GM12878 (cell line): ENCODE measurements around the gene DENND4C. TPM values are rescaled to one million over a fixed set of nuclear protein-coding genes. Genes with fewer than 3 reads are reported as not detected.

Experiments used
- ATAC-seq: fragments of 200-7000 bp; cut with Tn5 transposase; 3 replicates; pipeline ENCODE4 v1.9.1; 2020; ENCODE audit warnings: mild to moderate bottlenecking, moderate library complexity
- BruUV-seq: library from RNA; stranded (reverse); fragments of 400-500 nt; replicated peaks from 2 replicates; lab custom pipeline; 2021; lab: Mats Ljungman, UMichigan
- CTCF ChIA-PET: fragments of 300-600 bp; sonication (Branson Sonifier 250); formaldehyde crosslinking; extraction: SDS; loops from one replicate; lab custom pipeline; 2021; ENCODE audit warnings: inconsistent platforms; lab: Yijun Ruan, JAX
- POLR2A ChIA-PET: fragments of 350-600 bp; formaldehyde crosslinking; extraction: SDS; loops from one replicate; lab custom pipeline; 2021; ENCODE audit warnings: inconsistent platforms; lab: Charles Lee
- RAD21 ChIA-PET: fragments of 300-600 bp; sonication (Branson Sonifier 250); formaldehyde crosslinking; loops from one replicate; lab custom pipeline; 2023; ENCODE audit warnings: antibody characterized with exemption; ENCODE audit not compliant: unreplicated experiment; lab: Charles Lee
- SMC1A ChIA-PET: fragments of 300-600 bp; sonication (Branson Sonifier 250); formaldehyde crosslinking; loops from one replicate; lab custom pipeline; 2023; ENCODE audit not compliant: unreplicated experiment, uncharacterized antibody; lab: Charles Lee
- DNase-seq: peaks from one replicate; pipeline ENCODE4 v3.0.0-alpha.2; 2011; ENCODE audit warnings: low read depth, low spot score
- FAIRE-seq: peaks from 3 replicates; lab custom pipeline; 2011; peaks lifted over from hg19 to GRCh38; lab: Jason Lieb, UNC
- H2AFZ ChIP-seq: 2 replicates; pipeline ENCODE4 v1.6.0; 2011; ENCODE audit warnings: low read depth, low read length, control low read depth; ENCODE audit not compliant: control insufficient read depth
- H3K27ac ChIP-seq: 2 replicates; pipeline ENCODE4 v1.5.1; 2011; ENCODE audit warnings: control low read depth; ENCODE audit not compliant: control insufficient read depth, insufficient read depth
- H3K27me3 ChIP-seq, 2 experiments: replicated peaks in 1 of 2; 2 replicates each; pipeline versions ENCODE4 v1.6.0 to v1.6.1; 2011; ENCODE audit warnings: low read length in 1 of 2; ENCODE audit not compliant: control insufficient read depth in 2 of 2, insufficient read depth in 2 of 2
- H3K36me3 ChIP-seq, 2 experiments: 2 replicates each; pipeline ENCODE4 v1.5.1; 2011; ENCODE audit warnings: low read length in 1 of 2; ENCODE audit not compliant: control insufficient read depth in 2 of 2, insufficient read depth in 2 of 2
- H3K4me1 ChIP-seq: 2 replicates; pipeline ENCODE4 v1.6.1; 2011; ENCODE audit warnings: mild to moderate bottlenecking, low read length, moderate library complexity, mixed read lengths; ENCODE audit not compliant: control insufficient read depth, insufficient read depth
- H3K4me2 ChIP-seq: 2 replicates; pipeline ENCODE4 v1.6.0; 2011; ENCODE audit warnings: control low read depth; ENCODE audit not compliant: control insufficient read depth, insufficient read depth
- H3K4me3 ChIP-seq: fragments of 200-600 bp; sonication (generic); 2 replicates; pipeline ENCODE4 v1.5.1; 2016
- H3K79me2 ChIP-seq: 2 replicates; pipeline ENCODE4 v1.6.0; 2011; ENCODE audit warnings: low read length; ENCODE audit not compliant: control insufficient read depth, insufficient read depth
- H3K9ac ChIP-seq: 2 replicates; pipeline ENCODE4 v1.8.0; 2011; ENCODE audit warnings: low read length, control low read depth, mixed read lengths; ENCODE audit not compliant: control insufficient read depth, insufficient read depth
- H3K9me3 ChIP-seq: replicated peaks from 3 replicates; pipeline ENCODE4 v1.5.1; 2011; ENCODE audit warnings: mild to moderate bottlenecking, low read length; ENCODE audit not compliant: control insufficient read depth, insufficient read depth
- H4K20me1 ChIP-seq: 2 replicates; pipeline ENCODE4 v1.6.0; 2011; ENCODE audit not compliant: control insufficient read depth, insufficient read depth
- CHD4 ChIP-seq: fragments of 200-600 bp; sonication (generic); IDR thresholded peaks from 2 replicates; pipeline ENCODE4 v1.6.1; 2016; ENCODE audit warnings: mild to moderate bottlenecking
- EED ChIP-seq: sonication (generic); IDR thresholded peaks from 2 replicates; pipeline ENCODE4 v1.6.1; 2016; ENCODE audit warnings: antibody characterized with exemption, low read depth
- ESRRA ChIP-seq: IDR thresholded peaks from 2 replicates; pipeline ENCODE4 v1.6.1; 2012; ENCODE audit warnings: mild to moderate bottlenecking, low read length, improper control_type of control experiment
- IKZF2 ChIP-seq, 2 experiments: fragments of 450-650 bp; IDR thresholded peaks; 2 replicates each; pipeline ENCODE4 v1.6.1; 2017; ENCODE audit warnings: mild to moderate bottlenecking in 2 of 2, moderate library complexity in 2 of 2
- MEF2B ChIP-seq: fragments of 450-650 bp; IDR thresholded peaks from 2 replicates; pipeline ENCODE4 v1.6.1; 2018; ENCODE audit warnings: mild to moderate bottlenecking, moderate library complexity; ENCODE audit not compliant: partially characterized antibody, poor library complexity, severe bottlenecking
- PML ChIP-seq: IDR thresholded peaks from 2 replicates; pipeline ENCODE4 v1.6.1; 2012; ENCODE audit warnings: low read length, inconsistent platforms
- RBBP5 ChIP-seq: fragments of 200-600 bp; sonication (generic); conservative IDR thresholded peaks from 2 replicates; pipeline ENCODE4 v1.6.1; 2016
- RUNX3 ChIP-seq: IDR thresholded peaks from 2 replicates; pipeline ENCODE4 v1.6.1; 2012; ENCODE audit warnings: low read length, inconsistent platforms
- SIN3A ChIP-seq: IDR thresholded peaks from 2 replicates; pipeline ENCODE4 v1.6.1; 2012; ENCODE audit warnings: low read depth, low read length, improper control_type of control experiment
- SREBF2 ChIP-seq: IDR thresholded peaks from 2 replicates; pipeline ENCODE4 v1.6.1; 2012; ENCODE audit warnings: mild to moderate bottlenecking, low read length
- SRF ChIP-seq, 2 experiments: IDR thresholded peaks; 2 replicates each; pipeline ENCODE4 v1.6.1; 2011; ENCODE audit warnings: low read depth in 2 of 2, low read length in 2 of 2, mild to moderate bottlenecking in 1 of 2, moderate library complexity in 1 of 2
- SUPT20H ChIP-seq: IDR thresholded peaks from 2 replicates; pipeline ENCODE4 v1.6.1; 2011; ENCODE audit warnings: low read depth, mild to moderate bottlenecking, low read length, moderate library complexity, borderline replicate concordance; ENCODE audit not compliant: control insufficient read depth
- SUZ12 ChIP-seq: fragments of 200-600 bp; sonication (generic); IDR thresholded peaks from one replicate; pipeline ENCODE4 v1.6.1; 2018; ENCODE audit warnings: antibody characterized with exemption, mild to moderate bottlenecking; ENCODE audit not compliant: unreplicated experiment
- YY1 ChIP-seq: IDR thresholded peaks from 2 replicates; pipeline ENCODE4 v1.6.1; 2011; ENCODE audit warnings: low read depth, mild to moderate bottlenecking, low read length
- ZNF207 ChIP-seq: fragments of 450-650 bp; IDR thresholded peaks from 2 replicates; pipeline ENCODE4 v1.6.1; 2014; ENCODE audit warnings: antibody characterized with exemption, mild to moderate bottlenecking, borderline replicate concordance
- ZNF24 ChIP-seq: fragments of 450-650 bp; IDR thresholded peaks from 2 replicates; pipeline ENCODE4 v1.6.1; 2017; ENCODE audit warnings: antibody characterized with exemption, mild to moderate bottlenecking
- ZNF274 ChIP-seq: IDR thresholded peaks from one replicate; pipeline ENCODE4 v1.8.0; 2011; ENCODE audit not compliant: insufficient read length, insufficient read depth
- WGBS: methylation state at CpG from one replicate; pipeline ENCODE4 v1.1.6; 2016; ENCODE audit warnings: low lambda C conversion rate; ENCODE audit not compliant: insufficient replicate concordance, insufficient coverage; ENCODE audit errors: missing lambda C conversion rate; 5-methylcytosine and 5-hydroxymethylcytosine counted together
- in situ Hi-C: fragments of 300-500 bp; cut with MboI; formaldehyde crosslinking; loops from 9 replicates; pipeline ENCODE4 v1.14.3; 2018; ENCODE audit warnings: mixed read lengths
- intact Hi-C: fragments of 100-400 bp; cut with micrococcal nuclease; formaldehyde crosslinking; loops from one replicate; pipeline ENCODE4 v1.14.2; 2022; ENCODE audit not compliant: unreplicated experiment
- polyA plus RNA-seq, 11 experiments: library from polyadenylated mRNA; depleted of rRNA in 4 of 11; unstranded in 6 of 11; stranded (reverse) in 5 of 11; fragments of >200 nt; fragmentation: Nextera tagmentation in 4 of 11; fragmentation: Illumina TruSeq in 1 of 11; extraction: Ambion mirVana in 4 of 11; extraction: Trizol in 1 of 11; gene quantifications; 1 replicate in 1 of 11; 2 replicates in 10 of 11; pipeline versions ENCODE4 v1.2.1 to v1.2.3, GENCODE V29; 2011 to 2016; ENCODE audit warnings: inconsistent platforms in 2 of 11, missing spikeins in 2 of 11, low read depth in 1 of 11
- total RNA-seq, 4 experiments: library from RNA; depleted of rRNA in 3 of 4; stranded (reverse); fragments of >200 nt in 3 of 4; fragmentation: Illumina TruSeq in 1 of 4; extraction: Trizol in 1 of 4; gene quantifications; 2 replicates each; pipeline versions ENCODE4 v1.2.1 to v1.2.3, GENCODE V29; 2013 to 2021
- TF ChIP-seq, protein P1 (sequence below): IDR thresholded peaks from 2 replicates; pipeline ENCODE4 v1.6.1; 2011; ENCODE audit warnings: mild to moderate bottlenecking, low read depth, low read length, moderate library complexity; ENCODE audit not compliant: insufficient replicate concordance
- TF ChIP-seq, protein P2 (sequence below): fragments of 450-650 bp; formaldehyde crosslinking; IDR thresholded peaks from 2 replicates; pipeline ENCODE4 v1.4.0; 2022; ENCODE audit warnings: mild to moderate bottlenecking, moderate library complexity

The DENND4C gene
- total and polyA plus RNA-seq, 10 of the 15 experiments (the other 5 are each of a cell fraction or from before 2014, with no cell fraction given), result 8.2 to 49.3 (median 24.7) TPM

DNA sequence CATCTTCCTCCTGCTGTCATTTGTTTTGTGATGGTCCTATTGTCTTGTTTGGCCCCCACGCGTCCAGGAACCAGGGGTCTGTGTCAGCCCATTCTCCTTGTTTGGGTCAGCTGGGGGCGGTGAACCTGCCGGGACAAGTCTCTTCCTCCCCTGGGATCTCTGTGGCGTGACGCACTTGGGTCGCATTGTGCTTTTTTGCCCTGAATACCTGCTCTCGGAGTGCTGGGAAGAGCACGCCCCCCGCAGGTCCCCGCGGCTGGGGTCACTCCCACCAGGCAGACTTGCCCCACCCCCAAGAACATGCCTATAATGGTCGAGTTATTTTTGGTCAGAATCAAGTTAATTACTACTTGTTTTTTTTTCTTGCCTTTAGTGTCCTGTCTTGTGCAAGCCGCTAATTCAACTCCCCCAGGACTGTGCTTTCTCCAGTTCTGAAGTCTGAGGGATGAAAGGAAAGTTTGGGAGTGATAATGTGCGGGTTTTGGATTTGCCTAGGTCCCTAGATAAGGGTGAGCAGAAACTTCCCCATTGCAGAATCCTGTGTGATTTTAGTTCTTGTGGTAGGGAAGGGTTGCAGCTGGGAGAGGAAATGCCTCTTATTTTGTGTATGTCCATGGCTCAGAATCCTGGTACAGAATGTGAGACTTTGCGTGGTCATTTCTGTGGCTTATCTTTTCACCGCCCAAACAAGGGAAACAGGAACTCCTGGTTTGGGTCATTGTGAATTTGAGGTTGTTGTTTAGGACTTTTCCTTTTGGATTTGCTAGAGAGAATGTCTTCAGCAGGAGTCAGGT lies 179.1 kb downstream of the DENND4C start (continued):
- TF ChIP-seq MEF2B (peak; percentile 66), RUNX3 (peak; percentile 37; the same call in 1 of the 2 replicates), RBBP5 (no peak), EED (peak; percentile 42; the same call in 1 of the 2 replicates), IKZF2 (IDR thresholded peaks at IDR 0.05) (0 out of 4 replicates have a peak, but pooled peaks of 1 of the 2 experiments have one; percentile 28), SIN3A (0 out of 2 replicates have a peak, but pooled peaks have one; percentile 9)

DNA sequence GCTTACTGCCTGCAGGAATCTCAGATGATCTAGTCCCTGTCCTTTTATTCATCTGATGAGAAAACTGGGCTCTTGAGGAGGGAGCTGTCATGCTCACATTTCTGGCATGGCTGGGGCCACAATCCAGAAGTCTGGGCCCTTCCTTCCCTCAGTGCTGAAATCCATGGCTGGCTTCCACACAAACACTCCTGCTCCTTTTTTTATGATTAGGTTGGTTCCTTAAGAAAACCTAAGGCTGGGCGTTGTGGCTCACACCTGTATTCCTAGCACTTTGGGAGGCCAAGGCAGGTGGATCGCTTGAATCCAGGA lies 179.7 kb downstream of the DENND4C start:
- H3K27ac ChIP-seq, result no peak overlapping the region
- peaks cover 10% of the 10 kb centered on the region for H3K4me1 ChIP-seq
- no peaks in the 10 kb centered on the region for H4K20me1 ChIP-seq
- ATAC-seq, result no peak
- H2AFZ ChIP-seq, result no peak overlapping the region; the same call in 1 of the 2 replicates
- DNase-seq, result no peak
- no peak overlapping the region; the same call in 1 of the 2 replicates for H3K9ac ChIP-seq
- POLR2A ChIA-PET, result interaction anchor here (1.0 kb wide), 1 partner anchor 29 kb away, joined by 4 read pairs; no protein-coding TSS in a partner anchor
- FAIRE-seq, result no peak
- SMC1A ChIA-PET, result interaction anchor here (0.9 to 1.6 kb wide), 3 partner anchors 11 to 47 kb away, joined by 3 to 5 read pairs (median 3); no protein-coding TSS in a partner anchor
- intact Hi-C loops, result no loop called here
- CTCF ChIA-PET, result interaction anchor here (0.7 to 3.5 kb wide), 5 partner anchors 25 to 55 kb away, joined by 3 to 15 read pairs (median 4); no protein-coding TSS in a partner anchor
- H3K4me2 ChIP-seq, result peak overlapping the region; percentile 84
- peak overlapping the region; percentile 85 for H3K4me3 ChIP-seq
- no peaks in the 10 kb centered on the region for H3K36me3 ChIP-seq
- in situ Hi-C loops, result no loop called here
- peaks cover 0 to 2% of the 10 kb centered on the region in 2 experiments; a peak in 1 of 4 replicates for H3K27me3 ChIP-seq
- BruUV-seq, result no TSS peak
- RAD21 ChIA-PET, result interaction anchor here (0.8 to 1.9 kb wide), 2 partner anchors 47 to 177 kb away, joined by 3 to 7 read pairs; no protein-coding TSS in a partner anchor
- no peaks in the 10 kb centered on the region for H3K9me3 ChIP-seq
- no peaks in the 10 kb centered on the region for H3K79me2 ChIP-seq
- WGBS, result 92% methylated on average over 2 of the region's 2 CpGs
- TF ChIP-seq PML, result no peak
- no peak for TF ChIP-seq ZNF24
- no peak for TF ChIP-seq SUPT20H
- TF ChIP-seq SIN3A, result no peak
- no peak for TF ChIP-seq MEF2B
- no peak for TF ChIP-seq SUZ12
- TF ChIP-seq SREBF2, result no peak
- no peak for TF ChIP-seq ESRRA
- no peak for TF ChIP-seq CHD4
- TF ChIP-seq ZNF207, result no peak
- TF ChIP-seq, protein P1, sequence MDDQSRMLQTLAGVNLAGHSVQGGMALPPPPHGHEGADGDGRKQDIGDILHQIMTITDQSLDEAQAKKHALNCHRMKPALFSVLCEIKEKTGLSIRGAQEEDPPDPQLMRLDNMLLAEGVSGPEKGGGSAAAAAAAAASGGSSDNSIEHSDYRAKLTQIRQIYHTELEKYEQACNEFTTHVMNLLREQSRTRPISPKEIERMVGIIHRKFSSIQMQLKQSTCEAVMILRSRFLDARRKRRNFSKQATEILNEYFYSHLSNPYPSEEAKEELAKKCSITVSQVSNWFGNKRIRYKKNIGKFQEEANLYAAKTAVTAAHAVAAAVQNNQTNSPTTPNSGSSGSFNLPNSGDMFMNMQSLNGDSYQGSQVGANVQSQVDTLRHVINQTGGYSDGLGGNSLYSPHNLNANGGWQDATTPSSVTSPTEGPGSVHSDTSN, result no peak
- TF ChIP-seq, protein P2, sequence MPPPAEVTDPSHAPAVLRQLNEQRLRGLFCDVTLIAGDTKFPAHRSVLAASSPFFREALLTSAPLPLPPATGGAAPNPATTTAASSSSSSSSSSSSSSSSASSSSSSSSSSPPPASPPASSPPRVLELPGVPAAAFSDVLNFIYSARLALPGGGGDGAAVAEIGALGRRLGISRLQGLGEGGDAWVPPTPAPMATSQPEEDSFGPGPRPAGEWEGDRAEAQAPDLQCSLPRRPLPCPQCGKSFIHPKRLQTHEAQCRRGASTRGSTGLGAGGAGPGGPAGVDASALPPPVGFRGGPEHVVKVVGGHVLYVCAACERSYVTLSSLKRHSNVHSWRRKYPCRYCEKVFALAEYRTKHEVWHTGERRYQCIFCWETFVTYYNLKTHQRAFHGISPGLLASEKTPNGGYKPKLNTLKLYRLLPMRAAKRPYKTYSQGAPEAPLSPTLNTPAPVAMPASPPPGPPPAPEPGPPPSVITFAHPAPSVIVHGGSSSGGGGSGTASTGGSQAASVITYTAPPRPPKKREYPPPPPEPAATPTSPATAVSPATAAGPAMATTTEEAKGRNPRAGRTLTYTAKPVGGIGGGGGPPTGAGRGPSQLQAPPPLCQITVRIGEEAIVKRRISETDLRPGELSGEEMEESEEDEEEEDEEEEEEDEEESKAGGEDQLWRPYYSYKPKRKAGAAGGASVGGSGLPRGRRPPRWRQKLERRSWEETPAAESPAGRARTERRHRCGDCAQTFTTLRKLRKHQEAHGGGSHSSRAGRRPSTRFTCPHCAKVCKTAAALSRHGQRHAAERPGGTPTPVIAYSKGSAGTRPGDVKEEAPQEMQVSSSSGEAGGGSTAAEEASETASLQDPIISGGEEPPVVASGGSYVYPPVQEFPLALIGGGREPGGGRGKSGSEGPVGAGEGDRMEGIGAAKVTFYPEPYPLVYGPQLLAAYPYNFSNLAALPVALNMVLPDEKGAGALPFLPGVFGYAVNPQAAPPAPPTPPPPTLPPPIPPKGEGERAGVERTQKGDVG (CRISPR knock-in tag), result no peak
- TF ChIP-seq ZNF274, result no peak
- no peak for TF ChIP-seq YY1
- no peak for TF ChIP-seq SRF (IDR thresholded peaks at IDR 0.05; ENCODE audit: low read depth in 2 of 2, low read length in 2 of 2)
